Measurements from ENCODE around the gene AKNAD1. TPM values are rescaled to one million over a fixed set of nuclear protein-coding genes. Genes with fewer than 3 reads are reported as not detected.
A peak's percentile ranks its signal among the peaks of the same experiment; 100 is the strongest.

The AKNAD1 gene
- total and polyA plus RNA-seq, 8 donors, result 0.28 to 2.0 (median 0.37) TPM; not detected in 5

- TF ChIP-seq EP300 (IDR thresholded peaks at IDR 0.05), result no peak
- Histone ChIP-seq H3K4me1 (no peaks in the 10 kb centered on the region), H3K9me3 (no peaks in the 10 kb centered on the region), H3K27me3 (no peaks in the 10 kb centered on the region), H3K36me3 (no peaks in the 10 kb centered on the region), H3K27ac (peak overlapping the region in 2 of 5 donors; percentile 3 to 43), H3K4me3 (no peak overlapping the region)
- 52 to 72% (median 59%) methylated on average over 7 of the region's 7 CpGs for WGBS, 5 donors
- intact Hi-C loops (cut with DNase I; ENCODE audit: low total_unique reads), result no loop called here
- no peak for DNase-seq
Measured at GRCh38 chr1:108852221-108852975, 4.5 kb downstream of the AKNAD1 start.

- Histone ChIP-seq H3K4me1 (no peaks in the 10 kb centered on the region), H3K36me3 (no peaks in the 10 kb centered on the region), H3K27ac (peak overlapping the region in 2 of 5 donors; percentile 3 to 43), H3K9me3 (no peaks in the 10 kb centered on the region), H3K4me3 (no peak overlapping the region), H3K27me3 (no peaks in the 10 kb centered on the region)
- DNase-seq, result no peak
- 51 to 66% (median 54%) methylated on average over 4 of the region's 4 CpGs for WGBS, 5 donors
- TF ChIP-seq POLR2AphosphoS5 (IDR thresholded peaks at IDR 0.05) (no peak), POLR2A (IDR thresholded peaks at IDR 0.05) (no peak), EP300 (IDR thresholded peaks at IDR 0.05) (no peak), CTCF (IDR thresholded peaks at IDR 0.05) (no peak)
- intact Hi-C loops (cut with DNase I; ENCODE audit: low total_unique reads), result no loop called here
Measured at GRCh38 chr1:108851567-108851966, 5.3 kb downstream of the AKNAD1 start.

GRCh38 chr1:108850929-108851328 is 6.0 kb downstream of the AKNAD1 start:
- no peaks in the 10 kb centered on the region for H3K36me3 ChIP-seq
- no peaks in the 10 kb centered on the region for H3K9me3 ChIP-seq
- no peak for DNase-seq
- H3K4me3 ChIP-seq, result no peak overlapping the region
- 83 to 93% (median 89%) methylated on average over 7 of the region's 7 CpGs for WGBS, 5 donors
- H3K27ac ChIP-seq, result no peak overlapping the region
- no peak for TF ChIP-seq EP300 (IDR thresholded peaks at IDR 0.05)
- TF ChIP-seq POLR2AphosphoS5 (IDR thresholded peaks at IDR 0.05), result no peak
- no peak for TF ChIP-seq POLR2A (IDR thresholded peaks at IDR 0.05)
- TF ChIP-seq CTCF (IDR thresholded peaks at IDR 0.05), result no peak
- H3K4me1 ChIP-seq, result no peaks in the 10 kb centered on the region
- H3K27me3 ChIP-seq, result no peaks in the 10 kb centered on the region
- intact Hi-C loops (cut with DNase I; ENCODE audit: low total_unique reads), result no loop called here

DNA sequence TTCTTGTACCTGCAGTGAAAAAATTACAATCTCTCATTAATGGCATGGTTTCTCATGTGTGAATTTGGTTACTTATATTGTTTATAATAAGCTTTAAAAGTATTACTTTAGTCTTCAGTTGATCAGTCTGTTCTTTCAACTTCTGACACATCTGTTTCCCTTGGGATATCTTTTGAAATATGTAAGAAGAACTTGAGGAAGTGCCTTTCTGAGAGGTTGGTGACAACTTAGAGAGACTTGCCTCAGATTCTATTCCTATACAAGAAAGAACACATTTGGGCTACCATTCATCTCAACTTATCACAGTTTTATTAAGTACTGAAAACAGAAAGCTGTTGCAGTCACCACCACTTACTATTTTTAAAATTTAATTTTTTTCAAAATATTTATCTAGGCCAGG is 8.1 kb downstream of the AKNAD1 start:
- Histone ChIP-seq H3K36me3 (no peaks in the 10 kb centered on the region), H3K27me3 (no peaks in the 10 kb centered on the region), H3K4me1 (peaks cover 0 to 4% (median 0%) of the 10 kb centered on the region in 4 donors), H3K27ac (no peak overlapping the region), H3K4me3 (no peak overlapping the region), H3K9me3 (no peaks in the 10 kb centered on the region)
- no peak for TF ChIP-seq POLR2A (IDR thresholded peaks at IDR 0.05)
- TF ChIP-seq POLR2AphosphoS5 (IDR thresholded peaks at IDR 0.05), result no peak
- no peak for TF ChIP-seq EP300 (IDR thresholded peaks at IDR 0.05)
- no peak for TF ChIP-seq CTCF (IDR thresholded peaks at IDR 0.05)
- intact Hi-C loops (cut with DNase I; ENCODE audit: low total_unique reads), result no loop called here
- no peak for DNase-seq

DNA sequence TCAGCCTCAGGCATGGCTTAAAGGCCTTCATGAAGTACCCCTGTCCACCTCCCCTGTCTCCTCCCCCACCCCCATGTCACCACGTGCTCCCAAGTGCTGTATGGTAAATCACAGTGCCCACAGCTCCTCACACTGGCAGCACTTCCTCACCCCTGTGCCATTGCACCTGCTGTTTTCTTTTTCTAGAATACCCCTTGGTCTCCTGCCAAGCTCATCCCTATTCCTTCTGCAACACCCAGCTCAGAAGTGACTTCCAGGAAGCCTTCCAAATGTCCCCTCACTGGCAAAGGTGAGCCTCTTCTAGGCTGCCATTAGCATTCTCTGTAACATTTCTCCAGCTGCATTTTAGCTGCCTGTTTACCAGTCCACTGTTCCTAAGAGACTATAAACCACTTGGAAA is 9.4 kb downstream of the AKNAD1 start:
- 68 to 89% (median 83%) methylated on average over 1 of the region's 1 CpG for WGBS, 5 donors
- Histone ChIP-seq H3K9me3 (no peaks in the 10 kb centered on the region), H3K4me3 (no peak overlapping the region), H3K36me3 (no peaks in the 10 kb centered on the region), H3K27ac (no peak overlapping the region), H3K4me1 (peaks cover 0 to 6% (median 0%) of the 10 kb centered on the region in 4 donors), H3K27me3 (no peaks in the 10 kb centered on the region)
- no peak for DNase-seq
- intact Hi-C loops (cut with DNase I; ENCODE audit: low total_unique reads), result no loop called here
- TF ChIP-seq EP300 (IDR thresholded peaks at IDR 0.05), result no peak
- no peak for TF ChIP-seq POLR2A (IDR thresholded peaks at IDR 0.05)
- TF ChIP-seq POLR2AphosphoS5 (IDR thresholded peaks at IDR 0.05), result no peak
- TF ChIP-seq CTCF (IDR thresholded peaks at IDR 0.05), result no peak

Data from stomach (tissue), 9 donors.